GM21447 (cell line): ENCODE data around the gene IL4.
A peak's percentile ranks its signal among the peaks of the same experiment; 100 is the strongest.

Experiments used
- ATAC-seq: cut with Tn5 transposase; IDR thresholded peaks from one replicate; pipeline ENCODE4 v1.9.1; 2021; ENCODE audit not compliant: unreplicated experiment

The IL4 gene

GRCh38 chr5:132657676-132658380 lies 16.0 kb upstream of the IL4 start, which contains the start of gene IL13:
TSS of gene IL13 (plus strand) at chr5:132658173. CDS start at chr5:132658187, 14 bp downstream.
- ATAC-seq = no peak

- ATAC-seq = no peak
These were observed 15.1 kb upstream of the IL4 start for GRCh38 chr5:132658381-132659302.

DNA sequence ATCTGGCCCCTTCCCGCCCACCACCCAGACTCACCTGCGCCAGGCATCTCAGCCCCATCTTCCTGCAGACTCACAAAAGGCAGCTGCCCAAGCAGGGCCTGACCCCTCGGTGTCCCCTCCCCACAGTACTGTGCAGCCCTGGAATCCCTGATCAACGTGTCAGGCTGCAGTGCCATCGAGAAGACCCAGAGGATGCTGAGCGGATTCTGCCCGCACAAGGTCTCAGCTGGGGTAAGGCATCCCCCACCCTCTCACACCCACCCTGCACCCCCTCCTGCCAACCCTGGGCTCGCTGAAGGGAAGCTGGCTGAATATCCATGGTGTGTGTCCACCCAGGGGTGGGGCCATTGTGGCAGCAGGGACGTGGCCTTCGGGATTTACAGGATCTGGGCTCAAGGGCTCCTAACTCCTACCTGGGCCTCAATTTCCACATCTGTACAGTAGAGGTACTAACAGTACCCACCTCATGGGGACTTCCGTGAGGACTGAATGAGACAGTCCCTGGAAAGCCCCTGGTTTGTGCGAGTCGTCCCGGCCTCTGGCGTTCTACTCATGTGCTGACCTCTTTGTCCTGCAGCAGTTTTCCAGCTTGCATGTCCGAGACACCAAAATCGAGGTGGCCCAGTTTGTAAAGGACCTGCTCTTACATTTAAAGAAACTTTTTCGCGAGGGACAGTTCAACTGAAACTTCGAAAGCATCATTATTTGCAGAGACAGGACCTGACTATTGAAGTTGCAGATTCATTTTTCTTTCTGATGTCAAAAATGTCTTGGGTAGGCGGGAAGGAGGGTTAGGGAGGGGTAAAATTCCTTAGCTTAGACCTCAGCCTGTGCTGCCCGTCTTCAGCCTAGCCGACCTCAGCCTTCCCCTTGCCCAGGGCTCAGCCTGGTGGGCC lies 13.9 kb upstream of the IL4 start:
- ATAC-seq = no peak

DNA sequence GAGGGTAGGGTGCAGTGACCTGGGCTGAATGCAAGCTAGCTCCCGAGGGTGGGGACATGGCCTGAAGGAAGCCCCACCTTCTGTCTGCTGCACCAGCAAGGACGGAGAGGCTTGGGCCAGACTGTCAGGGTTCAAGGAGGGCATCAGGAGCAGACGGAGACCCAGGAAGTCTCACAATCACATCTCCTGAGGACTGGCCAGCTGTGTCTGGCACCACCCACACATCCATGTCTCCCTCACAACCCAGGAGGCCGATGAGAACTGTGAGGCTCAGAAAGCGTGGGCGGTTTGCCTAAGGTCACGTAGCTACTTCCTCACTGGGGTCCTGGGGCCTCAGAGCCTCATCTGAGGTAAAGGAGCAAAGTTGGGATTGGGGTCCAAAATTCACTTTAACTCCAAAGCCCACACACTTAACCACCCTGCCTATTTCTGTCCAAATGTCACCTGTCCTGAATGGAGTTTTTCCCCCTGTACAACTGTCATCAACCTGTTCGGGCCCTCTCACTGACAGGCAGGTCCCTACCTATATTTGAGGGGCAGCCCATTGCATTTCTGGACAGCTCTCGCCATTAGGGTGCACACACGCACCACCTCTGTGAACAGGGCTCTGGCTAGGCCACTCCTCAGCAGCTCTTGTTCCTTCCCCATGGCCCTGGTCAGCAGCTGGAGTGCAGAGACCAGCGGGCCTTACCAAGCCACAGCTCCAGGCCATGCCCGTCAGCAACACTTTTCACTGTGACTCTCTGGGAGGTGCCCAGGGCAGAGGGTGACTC lies 12.4 kb upstream of the IL4 start:
- ATAC-seq = no peak

DNA sequence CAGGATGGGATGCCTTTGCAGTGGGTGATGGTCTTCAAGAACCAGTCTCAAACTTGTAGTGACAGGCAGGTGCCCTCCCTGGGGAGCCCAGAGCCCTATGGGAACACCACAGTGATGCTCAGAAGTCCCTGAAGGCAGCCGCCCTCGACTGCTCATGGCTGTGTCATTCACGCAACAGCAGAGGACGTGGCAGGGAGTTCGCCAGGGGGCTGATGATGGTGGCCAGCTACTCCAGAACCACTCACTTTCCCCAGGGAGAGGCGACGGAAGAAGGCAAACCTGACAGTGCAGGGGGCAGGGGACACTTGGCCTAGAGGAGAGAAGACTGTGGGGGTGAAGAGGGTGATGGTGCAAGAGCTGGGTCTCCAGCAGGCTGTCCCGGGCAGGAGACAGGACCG lies 11.8 kb upstream of the IL4 start:
- ATAC-seq = no peak

- ATAC-seq = peak; percentile 50
These were observed 10.6 kb upstream of the IL4 start for GRCh38 chr5:132662925-132663770.

DNA sequence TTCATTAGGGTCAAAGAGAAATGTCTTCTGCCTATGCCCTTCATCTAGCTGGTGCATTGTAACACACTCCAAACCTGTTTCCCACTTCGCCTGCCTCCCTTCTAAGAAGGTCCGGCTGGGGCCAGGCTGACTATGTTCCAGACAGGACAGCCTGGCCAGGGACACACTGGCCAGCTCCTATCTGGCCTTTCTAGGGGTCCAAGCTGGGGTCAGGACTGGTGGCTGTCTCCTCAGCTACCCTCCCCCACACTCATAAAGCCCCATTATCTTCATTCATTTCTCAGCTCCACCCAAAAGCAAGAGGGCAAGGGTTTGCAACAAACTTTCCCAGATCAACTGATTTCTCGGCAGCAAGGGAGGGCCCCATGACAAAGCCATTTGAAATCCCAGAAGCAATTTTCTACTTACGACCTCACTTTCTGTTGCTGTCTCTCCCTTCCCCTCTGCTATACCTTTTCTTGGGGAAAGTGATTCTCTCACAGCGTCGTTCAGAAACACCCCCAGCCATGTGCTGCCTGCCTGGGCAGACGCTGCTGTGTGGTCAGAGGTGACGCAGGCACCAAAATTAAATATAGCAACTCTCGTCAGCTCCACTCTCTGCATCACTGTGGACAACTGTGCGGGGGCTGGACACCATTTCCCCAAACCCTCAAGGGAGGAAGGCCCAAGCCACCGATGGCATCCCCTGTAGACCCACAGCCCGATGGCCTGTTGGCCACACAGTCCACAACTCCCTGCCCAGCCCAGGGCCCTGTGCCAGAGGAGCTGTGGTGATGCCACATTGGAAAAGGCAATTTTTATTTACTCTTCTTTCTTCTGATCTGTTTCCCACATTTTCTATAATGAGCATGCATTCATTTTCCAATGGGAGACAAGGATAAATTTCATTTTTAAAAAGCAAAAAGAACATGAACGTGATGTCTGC lies 9.8 kb upstream of the IL4 start:
- peak; percentile 46 for ATAC-seq

DNA sequence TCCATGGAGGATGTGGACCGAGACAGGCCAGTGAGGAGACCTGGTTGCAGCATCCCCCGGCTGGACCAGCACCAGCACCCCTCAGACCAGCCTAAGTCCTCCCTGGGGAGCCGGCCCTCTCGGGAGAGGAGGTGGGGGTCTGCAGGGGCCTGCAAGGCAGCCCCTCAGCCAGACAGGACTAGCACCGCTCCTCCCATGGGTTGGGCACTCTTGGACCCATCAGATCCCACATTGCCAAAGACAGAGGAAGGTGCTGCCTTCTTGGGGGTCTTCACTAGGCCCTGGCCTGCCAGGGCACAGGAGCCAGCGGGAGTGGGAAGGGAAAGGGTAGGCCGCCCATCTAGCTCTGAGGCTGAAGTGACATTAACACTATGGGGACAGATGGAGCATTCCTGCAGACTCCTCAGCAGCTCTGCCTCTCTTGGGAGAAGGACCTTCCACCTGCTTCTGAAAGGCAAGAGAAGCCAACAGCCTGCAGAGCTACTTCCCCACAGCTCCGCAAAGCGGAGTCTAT lies 9.0 kb upstream of the IL4 start:
- ATAC-seq = no peak

- no peak for ATAC-seq
These were observed 8.2 kb upstream of the IL4 start for GRCh38 chr5:132665574-132666080.

DNA sequence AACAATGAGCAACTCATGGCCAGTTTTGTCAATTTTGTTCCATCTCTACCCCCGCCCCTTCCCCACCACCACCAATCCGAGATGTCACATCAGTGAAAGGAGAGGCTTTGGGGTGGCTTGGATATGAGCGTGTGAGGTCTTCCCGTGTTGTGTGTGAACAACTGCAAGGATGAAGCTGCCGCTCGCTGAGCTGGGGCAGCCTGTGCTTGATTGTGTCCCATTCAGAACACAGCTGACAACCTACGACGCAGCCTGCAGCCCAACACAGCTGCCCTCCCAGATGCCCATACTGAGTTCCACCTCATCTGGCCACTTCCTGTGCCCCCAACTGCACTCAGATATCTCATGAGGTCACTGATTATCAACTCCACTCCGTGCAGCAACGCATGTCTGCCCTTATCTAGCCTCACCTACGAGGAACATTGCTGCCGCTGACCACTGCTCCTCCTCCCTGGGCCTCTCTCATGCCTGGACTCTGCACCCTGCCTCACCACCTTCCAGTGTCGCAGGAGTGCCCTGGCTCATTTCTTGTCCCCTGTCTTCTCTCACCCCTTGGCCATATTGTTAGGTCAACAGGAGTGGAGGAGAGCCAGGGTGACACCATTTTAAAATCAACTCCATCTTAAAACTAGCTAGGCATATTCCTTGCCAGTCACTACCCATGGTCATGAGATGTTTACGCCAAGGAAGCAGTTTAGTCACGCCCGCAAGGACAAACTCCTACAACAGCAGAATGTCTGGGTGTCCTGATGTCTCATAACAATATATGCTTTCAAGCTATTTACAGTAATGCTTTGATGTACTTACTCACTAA lies 7.3 kb upstream of the IL4 start:
- no peak for ATAC-seq

GRCh38 chr5:132667309-132667708 lies 6.5 kb upstream of the IL4 start:
- ATAC-seq = no peak

DNA sequence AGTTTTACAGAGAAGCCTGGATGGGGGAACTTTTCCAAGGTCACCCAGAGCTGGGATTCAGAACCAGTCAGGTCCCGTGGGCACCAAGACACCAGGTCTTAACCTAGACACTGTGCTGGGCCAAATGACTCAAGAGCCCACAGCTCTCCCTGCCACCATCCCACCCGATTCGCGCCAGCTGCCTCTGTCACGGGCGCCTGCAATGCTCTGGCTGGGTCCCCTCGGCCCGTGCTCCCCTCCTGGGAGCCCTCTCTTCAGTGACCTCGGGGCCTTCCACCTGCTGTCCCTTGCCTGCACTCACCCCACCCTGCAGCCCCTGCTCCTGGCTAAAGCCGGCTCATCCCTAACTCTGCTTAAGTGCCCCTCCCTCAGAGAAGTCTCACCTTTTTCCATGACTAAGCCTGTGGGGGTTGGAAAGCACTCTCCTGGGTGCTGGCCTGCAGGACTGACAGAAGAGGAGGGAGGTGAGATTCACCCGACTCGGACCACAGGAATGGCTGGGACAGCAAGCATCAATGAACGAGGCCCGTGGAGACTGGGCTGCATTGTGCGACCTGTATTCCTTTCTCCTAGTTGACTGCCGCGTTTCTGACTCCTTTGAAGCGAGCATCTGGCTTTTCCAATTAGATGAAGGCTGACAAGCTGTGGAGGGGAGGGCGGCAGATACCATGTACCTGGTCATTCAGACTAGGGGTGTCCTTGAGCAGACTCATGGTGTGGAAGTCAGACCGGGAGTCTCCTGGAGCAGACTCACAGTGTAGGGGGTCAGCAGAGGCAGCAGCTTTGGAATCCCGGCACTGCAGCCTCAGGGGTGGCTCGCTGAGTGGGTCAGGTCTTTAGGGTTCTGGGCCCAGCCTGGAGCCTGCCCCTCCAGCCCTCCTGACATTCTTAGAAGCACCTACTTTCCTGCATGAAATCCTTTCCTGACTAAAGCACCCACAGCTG lies 5.8 kb upstream of the IL4 start:
- no peak for ATAC-seq

- no peak for ATAC-seq
These were observed 4.9 kb upstream of the IL4 start for GRCh38 chr5:132668706-132669454.

DNA sequence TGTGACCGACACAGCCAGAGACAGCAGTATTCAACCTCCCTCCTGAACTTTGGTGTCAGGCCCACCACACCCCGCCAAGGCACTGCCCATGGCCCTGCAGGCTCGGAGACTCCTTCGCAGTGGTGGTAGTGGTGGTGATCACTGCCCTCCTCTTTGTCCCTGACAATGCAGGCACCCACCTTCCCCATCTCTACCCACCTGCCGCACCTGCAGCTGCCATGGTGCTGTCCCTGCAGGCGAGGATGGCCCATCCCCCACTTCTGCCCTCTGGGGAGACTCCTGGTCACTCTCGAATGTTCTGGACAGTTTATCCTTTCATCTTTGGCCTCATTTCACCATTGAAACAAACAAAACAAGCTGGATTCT lies 4.4 kb upstream of the IL4 start:
- ATAC-seq = no peak
